SU-DHL-6 (cell line): ENCODE data around the gene MARK2.

Source experiments
- H2AFZ ChIP-seq: fragments of 200-600 bp; sonication (generic); 2 replicates; pipeline ENCODE4 v1.6.1; 2014; ENCODE audit warnings: low read depth, mild to moderate bottlenecking, moderate library complexity, mixed read lengths, antibody characterized with exemption, low read length; ENCODE audit not compliant: severe bottlenecking
- H3F3A ChIP-seq: fragments of 200-600 bp; shearing (Covaris generic); 2 replicates; pipeline ENCODE4 v1.6.0; 2016; ENCODE audit warnings: antibody characterized with exemption, mild to moderate bottlenecking; ENCODE audit not compliant: insufficient read depth
- H3K27ac ChIP-seq: fragments of 200-600 bp; sonication (generic); 2 replicates; pipeline ENCODE4 v1.5.1; 2016; ENCODE audit warnings: low read depth, mild to moderate bottlenecking, low read length, moderate library complexity, mixed read lengths
- H3K27me3 ChIP-seq: fragments of 200-600 bp; sonication (generic), shearing (Covaris generic); 2 replicates; pipeline ENCODE4 v1.6.0; 2014; ENCODE audit warnings: mild to moderate bottlenecking, low read length
- H3K36me3 ChIP-seq: fragments of 200-600 bp; sonication (generic); 2 replicates; pipeline ENCODE4 v1.6.1; 2014; ENCODE audit warnings: mild to moderate bottlenecking, low read length, mixed read lengths
- H3K4me2 ChIP-seq: fragments of 300-600, 200-600 bp; shearing (Covaris generic), sonication (generic); 2 replicates; pipeline ENCODE4 v1.6.0; 2014; ENCODE audit warnings: low read length, low read depth, mild to moderate bottlenecking; ENCODE audit not compliant: poor library complexity, severe bottlenecking
- H3K4me3 ChIP-seq: fragments of 200-600 bp; sonication (generic); 2 replicates; pipeline ENCODE4 v1.5.1; 2014; ENCODE audit warnings: antibody characterized with exemption, low read length, mild to moderate bottlenecking, mixed read lengths; ENCODE audit not compliant: insufficient read depth, poor library complexity, severe bottlenecking
- H3K79me2 ChIP-seq: fragments of 200-600 bp; sonication (generic); 2 replicates; pipeline ENCODE4 v1.6.1; 2014; ENCODE audit warnings: mild to moderate bottlenecking, low read length, moderate library complexity; ENCODE audit not compliant: insufficient read depth
- H3K9ac ChIP-seq: fragments of 200-600 bp; sonication (generic); 2 replicates; pipeline ENCODE4 v1.7.0; 2014; ENCODE audit warnings: mild to moderate bottlenecking, low read length
- H3K9me2 ChIP-seq: fragments of 200-600 bp; sonication (generic); replicated peaks from 2 replicates; pipeline ENCODE4 v1.6.1; 2014; ENCODE audit warnings: low read length; ENCODE audit not compliant: insufficient read depth
- H3K9me3 ChIP-seq: fragments of 200-600 bp; sonication (generic); 2 replicates; pipeline ENCODE4 v1.6.1; 2014; ENCODE audit warnings: low read length, mixed read lengths; ENCODE audit not compliant: insufficient read depth
- H4K20me1 ChIP-seq: fragments of 200-600 bp; sonication (generic); 2 replicates; pipeline ENCODE4 v1.6.1; 2014; ENCODE audit warnings: low read depth, mild to moderate bottlenecking, antibody characterized with exemption, low read length, moderate library complexity, mixed read lengths
- EZH2phosphoT487 ChIP-seq: fragments of 200-600 bp; sonication (generic), shearing (Covaris generic); conservative IDR thresholded peaks from 2 replicates; pipeline ENCODE4 v1.6.1; 2018; ENCODE audit warnings: mild to moderate bottlenecking, antibody characterized with exemption, low read length, moderate library complexity, mixed read lengths
- TF ChIP-seq, protein P1 (sequence below): fragments of 200-600 bp; sonication (generic); IDR thresholded peaks from one replicate; pipeline ENCODE4 v1.5.1; 2017; ENCODE audit warnings: antibody characterized with exemption, mild to moderate bottlenecking, low read length, moderate library complexity; ENCODE audit not compliant: insufficient read depth, poor library complexity, severe bottlenecking

The MARK2 gene

DNA sequence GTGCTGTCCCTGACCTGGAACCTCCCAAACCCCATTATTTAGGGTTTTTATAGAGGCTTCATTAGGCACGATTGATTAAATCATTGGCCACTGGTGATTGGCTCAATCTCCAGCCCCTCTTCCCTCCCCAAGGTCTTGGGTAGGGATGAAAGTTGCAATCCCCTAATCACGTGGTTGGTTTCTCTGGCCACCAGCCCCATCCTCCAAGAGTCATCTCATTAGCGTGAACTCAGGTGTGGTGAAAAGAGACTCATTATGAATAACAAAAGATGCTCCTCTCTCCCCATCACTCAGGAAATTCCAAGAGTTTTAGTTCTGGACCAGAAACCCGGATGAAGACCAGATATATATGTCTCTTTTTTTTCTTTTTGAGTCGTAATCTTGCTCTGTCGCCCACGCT, 7.6 kb upstream of the MARK2 start:
- Histone ChIP-seq H3F3A (no peaks in the 10 kb centered on the region), H3K27ac (no peak overlapping the region), H3K27me3 (no peaks in the 10 kb centered on the region), H3K9ac (no peak overlapping the region), H3K79me2 (no peaks in the 10 kb centered on the region), H2AFZ (no peak overlapping the region), H3K9me3 (no peaks in the 10 kb centered on the region), H4K20me1 (no peaks in the 10 kb centered on the region), H3K36me3 (no peaks in the 10 kb centered on the region), H3K4me2 (no peak overlapping the region), H3K4me3 (no peak overlapping the region), H3K9me2 (no peaks in the 10 kb centered on the region)
- TF ChIP-seq, protein P1, sequence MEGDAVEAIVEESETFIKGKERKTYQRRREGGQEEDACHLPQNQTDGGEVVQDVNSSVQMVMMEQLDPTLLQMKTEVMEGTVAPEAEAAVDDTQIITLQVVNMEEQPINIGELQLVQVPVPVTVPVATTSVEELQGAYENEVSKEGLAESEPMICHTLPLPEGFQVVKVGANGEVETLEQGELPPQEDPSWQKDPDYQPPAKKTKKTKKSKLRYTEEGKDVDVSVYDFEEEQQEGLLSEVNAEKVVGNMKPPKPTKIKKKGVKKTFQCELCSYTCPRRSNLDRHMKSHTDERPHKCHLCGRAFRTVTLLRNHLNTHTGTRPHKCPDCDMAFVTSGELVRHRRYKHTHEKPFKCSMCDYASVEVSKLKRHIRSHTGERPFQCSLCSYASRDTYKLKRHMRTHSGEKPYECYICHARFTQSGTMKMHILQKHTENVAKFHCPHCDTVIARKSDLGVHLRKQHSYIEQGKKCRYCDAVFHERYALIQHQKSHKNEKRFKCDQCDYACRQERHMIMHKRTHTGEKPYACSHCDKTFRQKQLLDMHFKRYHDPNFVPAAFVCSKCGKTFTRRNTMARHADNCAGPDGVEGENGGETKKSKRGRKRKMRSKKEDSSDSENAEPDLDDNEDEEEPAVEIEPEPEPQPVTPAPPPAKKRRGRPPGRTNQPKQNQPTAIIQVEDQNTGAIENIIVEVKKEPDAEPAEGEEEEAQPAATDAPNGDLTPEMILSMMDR: no peak
- TF ChIP-seq EZH2phosphoT487: no peak

DNA sequence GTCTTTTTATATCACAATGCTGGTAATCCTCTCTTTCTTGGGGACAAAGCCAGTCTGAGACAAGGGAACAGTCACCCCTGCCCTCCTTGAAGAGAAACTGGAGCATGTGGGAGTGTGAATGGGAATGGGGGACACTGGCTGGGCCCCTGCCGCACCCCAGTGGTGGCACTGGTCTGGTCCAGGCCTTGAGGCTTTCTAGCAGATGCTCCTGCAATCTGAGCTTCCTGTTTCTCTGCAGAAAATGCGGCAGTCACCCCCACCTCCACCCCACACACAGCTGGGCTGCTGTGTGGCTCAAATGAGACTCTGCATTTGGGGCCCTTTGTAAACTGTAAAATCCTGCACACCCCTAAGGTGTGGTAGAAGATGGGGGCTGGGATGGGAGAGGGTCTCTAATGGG, 6.6 kb upstream of the MARK2 start:
- Histone ChIP-seq H3K79me2 (no peaks in the 10 kb centered on the region), H3K9me3 (no peaks in the 10 kb centered on the region), H2AFZ (no peak overlapping the region), H3K4me3 (no peak overlapping the region), H3K36me3 (no peaks in the 10 kb centered on the region), H3F3A (no peaks in the 10 kb centered on the region), H3K4me2 (no peak overlapping the region), H3K9me2 (no peaks in the 10 kb centered on the region), H3K27me3 (no peaks in the 10 kb centered on the region), H3K9ac (no peak overlapping the region), H4K20me1 (no peaks in the 10 kb centered on the region), H3K27ac (no peak overlapping the region)
- TF ChIP-seq EZH2phosphoT487: no peak
- TF ChIP-seq, protein P1: no peak

DNA sequence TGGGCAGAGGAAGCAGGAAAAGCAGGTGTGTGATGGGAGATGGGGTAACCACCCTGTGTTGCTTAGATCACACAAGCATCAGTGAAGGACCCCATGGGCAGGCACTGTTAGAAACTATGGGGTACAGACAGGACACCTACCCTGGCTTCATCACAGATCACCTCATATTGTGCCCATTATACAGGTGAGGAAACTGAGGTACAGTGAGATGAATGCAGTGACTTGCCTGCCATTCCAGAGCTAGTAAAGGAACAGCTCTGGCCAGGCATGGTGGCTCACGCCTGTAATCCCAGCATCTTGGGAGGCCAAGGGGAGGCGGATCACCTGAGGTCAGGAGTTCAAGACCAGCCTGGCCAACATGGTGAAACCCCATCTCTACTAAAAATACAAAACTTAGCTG, 5.9 kb upstream of the MARK2 start:
- H3K36me3 ChIP-seq: no peaks in the 10 kb centered on the region
- H2AFZ ChIP-seq: no peak overlapping the region
- H3K9me3 ChIP-seq: no peaks in the 10 kb centered on the region
- H3K27me3 ChIP-seq: no peaks in the 10 kb centered on the region
- no peaks in the 10 kb centered on the region for H4K20me1 ChIP-seq
- H3K4me2 ChIP-seq: no peak overlapping the region
- H3K4me3 ChIP-seq: no peak overlapping the region
- no peak overlapping the region for H3K27ac ChIP-seq
- no peaks in the 10 kb centered on the region for H3F3A ChIP-seq
- no peaks in the 10 kb centered on the region for H3K79me2 ChIP-seq
- H3K9ac ChIP-seq: no peak overlapping the region
- H3K9me2 ChIP-seq: no peaks in the 10 kb centered on the region
- TF ChIP-seq, protein P1: no peak
- TF ChIP-seq EZH2phosphoT487: no peak
